Thyroid gland (tissue), 4 donors: ENCODE data around the gene ARL10. TPM values are rescaled to one million over a fixed set of nuclear protein-coding genes. Genes with fewer than 3 reads are reported as not detected.
A peak's percentile ranks its signal among the peaks of the same experiment; 100 is the strongest.

Source experiments
- DNase-seq, 2 donors: peaks; one replicate each; pipeline ENCODE4 v3.0.0-alpha.2; 2019
- H3K27ac ChIP-seq, 3 donors: fragments of 200-600 bp; sonication (generic); 1 replicate in 2 of 3; 2 replicates in 1 of 3; pipeline ENCODE4 v1.5.1; 2016 to 2019; ENCODE audit warnings: mild to moderate bottlenecking in 1 of 3, moderate library complexity in 1 of 3
- H3K27me3 ChIP-seq: fragments of 200-600 bp; sonication (generic); one replicate; pipeline ENCODE4 v1.5.1; 2019
- H3K36me3 ChIP-seq, 2 donors: fragments of 200-600 bp; sonication (generic); one replicate each; pipeline ENCODE4 v1.5.1; 2016 to 2019
- H3K4me1 ChIP-seq, 2 donors: fragments of 200-600 bp; sonication (generic); one replicate each; pipeline ENCODE4 v1.5.1; 2017 to 2019
- H3K4me3 ChIP-seq, 3 donors: fragments of 200-600 bp; sonication (generic); replicated peaks in 1 of 3; 1 replicate in 2 of 3; 2 replicates in 1 of 3; pipeline ENCODE4 v1.5.1; 2016; ENCODE audit warnings: mild to moderate bottlenecking in 1 of 3
- H3K9me3 ChIP-seq: fragments of 200-600 bp; sonication (generic); one replicate; pipeline ENCODE4 v1.5.1; 2017
- CTCF ChIP-seq, 6 experiments: fragments of 200-600 bp in 3 of 6; fragments of 450-650 bp in 3 of 6; sonication (generic) in 3 of 6; IDR thresholded peaks; one replicate each; pipeline ENCODE4 v1.5.1; 2016 to 2019; ENCODE audit warnings: antibody characterized with exemption in 6 of 6, mild to moderate bottlenecking in 2 of 6, inconsistent platforms in 1 of 6, moderate library complexity in 1 of 6
- POLR2A ChIP-seq, 2 donors: fragments of 450-650 bp; IDR thresholded peaks; one replicate each; pipeline ENCODE4 v1.6.1; 2017; ENCODE audit warnings: antibody characterized with exemption in 2 of 2, mild to moderate bottlenecking in 2 of 2, moderate library complexity in 1 of 2
- WGBS, 2 donors: methylation state at CpG; one replicate each; pipeline ENCODE4 v1.1.5; 2017; 5-methylcytosine and 5-hydroxymethylcytosine counted together
- intact Hi-C: fragments of 100-400 bp; cut with DNase I; formaldehyde crosslinking; loops from one replicate; pipeline ENCODE4 v1.15.1; 2023
- total RNA-seq, 4 donors: library from RNA; depleted of rRNA; stranded (reverse); fragments of >200 nt; gene quantifications; one replicate each; pipeline ENCODE4 v1.2.3, GENCODE V29; 2016

ARL10 gene
- total RNA-seq, 4 donors from 2014 or later, result 2.1 to 11.0 (median 2.8) TPM

- peaks cover 0 to 2% of the 10 kb centered on the region in 2 donors for H3K36me3 ChIP-seq
- TF ChIP-seq CTCF (IDR thresholded peaks at IDR 0.05) (no peak), POLR2A (IDR thresholded peaks at IDR 0.05) (no peak)
- no peak overlapping the region for H3K27ac ChIP-seq
- H3K4me3 ChIP-seq, result no peak overlapping the region
- intact Hi-C loops, result no loop called here
- H3K4me1 ChIP-seq, result peaks cover 3 to 20% of the 10 kb centered on the region in 2 donors
- no peaks in the 10 kb centered on the region for H3K9me3 ChIP-seq
- DNase-seq, result no peak
- H3K27me3 ChIP-seq, result no peaks in the 10 kb centered on the region
- 96 to 100% methylated on average over 1 to 5 of the region's 13 CpGs for WGBS, 2 donors
Observed at GRCh38 chr5:176368726-176369125, 3.4 kb downstream of the ARL10 start.

- Histone ChIP-seq H3K36me3 (peaks cover 0 to 2% of the 10 kb centered on the region in 2 donors), H3K27ac (no peak overlapping the region), H3K4me1 (peaks cover 0 to 15% of the 10 kb centered on the region in 2 donors), H3K4me3 (no peak overlapping the region), H3K27me3 (no peaks in the 10 kb centered on the region), H3K9me3 (no peaks in the 10 kb centered on the region)
- no peak for DNase-seq
- no peak for TF ChIP-seq CTCF (IDR thresholded peaks at IDR 0.05)
- TF ChIP-seq POLR2A (IDR thresholded peaks at IDR 0.05), result no peak
- intact Hi-C loops, result no loop called here
- 89 to 95% methylated on average over 8 of the region's 8 CpGs for WGBS, 2 donors
Observed at GRCh38 chr5:176369934-176370711, 4.8 kb downstream of the ARL10 start.

- H3K4me1 ChIP-seq, result peaks cover 0 to 10% of the 10 kb centered on the region in 2 donors
- WGBS, 2 donors, result 94 to 98% methylated on average over 12 of the region's 13 CpGs
- H3K9me3 ChIP-seq, result no peaks in the 10 kb centered on the region
- H3K27ac ChIP-seq, result no peak overlapping the region
- H3K4me3 ChIP-seq, result no peak overlapping the region
- H3K36me3 ChIP-seq, result peaks cover 0 to 2% of the 10 kb centered on the region in 2 donors
- intact Hi-C loops, result no loop called here
- no peaks in the 10 kb centered on the region for H3K27me3 ChIP-seq
- no peak for TF ChIP-seq CTCF (IDR thresholded peaks at IDR 0.05)
- TF ChIP-seq POLR2A (IDR thresholded peaks at IDR 0.05), result no peak
- DNase-seq, result no peak
Observed at GRCh38 chr5:176371621-176372539, 6.6 kb downstream of the ARL10 start.

DNA sequence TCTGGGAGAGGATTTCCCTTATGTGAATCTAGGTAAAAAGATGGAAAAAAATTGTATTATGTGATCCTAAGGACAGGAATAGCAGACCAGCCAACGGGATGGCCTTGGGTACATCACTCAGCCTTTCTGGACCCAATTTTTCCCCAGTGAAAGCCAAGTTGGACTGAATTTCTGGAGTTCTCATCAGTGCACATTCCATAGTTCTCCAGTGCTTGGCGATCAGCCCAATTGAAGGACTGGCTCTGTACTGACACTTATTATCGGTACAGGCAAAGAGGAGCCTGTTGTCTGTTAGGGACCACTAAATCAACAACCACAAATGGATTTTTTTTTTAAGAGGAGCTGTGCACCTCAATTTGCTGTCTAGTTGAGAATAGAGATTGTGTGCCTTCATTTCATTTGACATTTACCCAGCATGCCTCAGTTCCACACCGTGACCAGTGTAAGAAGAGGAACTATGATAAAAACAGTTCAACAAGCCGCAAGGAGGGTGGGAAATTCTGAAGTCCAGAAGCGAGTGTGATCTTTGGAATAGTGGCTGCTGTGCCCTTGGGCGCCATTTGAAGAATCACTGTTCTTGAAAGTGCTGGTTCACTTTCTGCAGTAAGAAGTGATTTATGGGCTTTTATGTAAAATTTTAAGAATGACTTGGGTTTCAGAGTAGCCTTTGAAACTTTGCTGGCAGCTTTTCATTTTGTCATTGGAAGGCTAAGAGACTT, 8.0 kb downstream of the ARL10 start:
- peaks cover 0 to 10% of the 10 kb centered on the region in 2 donors for H3K4me1 ChIP-seq
- no peak for TF ChIP-seq CTCF (IDR thresholded peaks at IDR 0.05)
- no peak for TF ChIP-seq POLR2A (IDR thresholded peaks at IDR 0.05)
- H3K4me3 ChIP-seq, result no peak overlapping the region
- peak; percentile 66 to 74 for DNase-seq
- intact Hi-C loops, result no loop called here
- H3K27me3 ChIP-seq, result no peaks in the 10 kb centered on the region
- H3K36me3 ChIP-seq, result peaks cover 0 to 2% of the 10 kb centered on the region in 2 donors
- no peak overlapping the region for H3K27ac ChIP-seq
- no peaks in the 10 kb centered on the region for H3K9me3 ChIP-seq
- 37 to 42% methylated on average over 7 of the region's 7 CpGs for WGBS, 2 donors
